Measurements from ENCODE around the gene ZNF536. TPM values are rescaled to one million over a fixed set of nuclear protein-coding genes. Genes with fewer than 3 reads are reported as not detected.
"Not testable (repeated sequence)": the region's sequence is repeated elsewhere in the genome, so short reads cannot be mapped to it uniquely, and the experiment has no call there.

Gene ZNF536
- total RNA-seq, 1 experiment from 2014 or later: 0.41 TPM

DNA sequence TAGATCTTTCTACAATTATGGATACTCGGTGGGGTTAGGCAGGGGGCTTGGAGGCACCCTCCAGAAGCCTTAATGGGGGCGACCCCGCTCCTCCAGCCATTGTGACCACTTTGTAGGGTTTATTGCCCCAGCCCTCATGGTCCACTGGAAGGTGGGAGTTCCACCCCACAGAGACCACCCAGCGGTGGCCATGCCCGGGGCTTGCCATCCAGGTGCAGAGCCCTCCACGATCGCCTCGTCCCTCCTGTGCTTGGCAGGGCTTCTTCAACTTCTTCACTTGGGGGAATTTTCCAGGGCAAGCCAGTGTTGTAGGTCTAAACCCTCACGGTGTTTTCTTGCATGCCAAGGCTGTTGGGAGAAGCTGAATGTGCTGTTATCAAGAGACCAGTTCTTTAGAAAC, 16.1 kb downstream of the ZNF536 start:
- no peak for DNase-seq (ENCODE audit: low spot score)

GRCh38 chr19:30388819-30389218, 16.6 kb downstream of the ZNF536 start:
- no peak for DNase-seq (ENCODE audit: low spot score)

DNA sequence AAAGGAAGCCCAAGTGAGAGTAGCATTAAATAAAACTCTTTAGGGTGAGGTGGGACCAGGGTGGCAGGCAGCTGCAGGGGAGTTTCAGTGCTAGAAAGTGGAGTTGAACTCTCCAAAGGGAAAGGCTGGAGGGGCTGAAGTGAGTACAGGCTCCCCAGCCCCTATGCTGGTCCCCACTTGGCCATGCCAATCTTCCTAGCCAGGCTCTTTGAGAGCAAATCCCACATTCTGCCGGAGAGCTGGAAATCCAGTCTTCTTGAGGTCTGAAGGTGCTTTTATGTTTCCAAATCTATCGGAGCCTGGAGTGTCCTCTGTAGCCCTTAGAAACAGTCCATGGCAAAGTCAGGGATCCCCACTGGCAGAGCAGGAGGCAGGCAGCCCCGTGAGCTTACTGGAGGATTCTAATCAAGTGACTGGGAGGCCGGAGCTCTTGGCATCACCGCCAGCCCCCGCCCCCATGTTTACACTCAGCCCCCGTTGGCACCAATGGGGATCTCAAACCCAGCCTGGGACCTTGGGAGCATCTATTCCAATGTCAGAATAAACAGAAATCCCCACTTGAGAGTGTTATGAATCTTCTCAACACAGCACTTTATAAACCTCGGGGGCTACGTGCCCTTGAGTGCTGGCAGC, 18.3 kb downstream of the ZNF536 start:
- no peak for DNase-seq (ENCODE audit: low spot score)

GRCh38 chr19:30391052-30391451, 18.9 kb downstream of the ZNF536 start:
- DNase-seq (ENCODE audit: low spot score): no peak

DNA sequence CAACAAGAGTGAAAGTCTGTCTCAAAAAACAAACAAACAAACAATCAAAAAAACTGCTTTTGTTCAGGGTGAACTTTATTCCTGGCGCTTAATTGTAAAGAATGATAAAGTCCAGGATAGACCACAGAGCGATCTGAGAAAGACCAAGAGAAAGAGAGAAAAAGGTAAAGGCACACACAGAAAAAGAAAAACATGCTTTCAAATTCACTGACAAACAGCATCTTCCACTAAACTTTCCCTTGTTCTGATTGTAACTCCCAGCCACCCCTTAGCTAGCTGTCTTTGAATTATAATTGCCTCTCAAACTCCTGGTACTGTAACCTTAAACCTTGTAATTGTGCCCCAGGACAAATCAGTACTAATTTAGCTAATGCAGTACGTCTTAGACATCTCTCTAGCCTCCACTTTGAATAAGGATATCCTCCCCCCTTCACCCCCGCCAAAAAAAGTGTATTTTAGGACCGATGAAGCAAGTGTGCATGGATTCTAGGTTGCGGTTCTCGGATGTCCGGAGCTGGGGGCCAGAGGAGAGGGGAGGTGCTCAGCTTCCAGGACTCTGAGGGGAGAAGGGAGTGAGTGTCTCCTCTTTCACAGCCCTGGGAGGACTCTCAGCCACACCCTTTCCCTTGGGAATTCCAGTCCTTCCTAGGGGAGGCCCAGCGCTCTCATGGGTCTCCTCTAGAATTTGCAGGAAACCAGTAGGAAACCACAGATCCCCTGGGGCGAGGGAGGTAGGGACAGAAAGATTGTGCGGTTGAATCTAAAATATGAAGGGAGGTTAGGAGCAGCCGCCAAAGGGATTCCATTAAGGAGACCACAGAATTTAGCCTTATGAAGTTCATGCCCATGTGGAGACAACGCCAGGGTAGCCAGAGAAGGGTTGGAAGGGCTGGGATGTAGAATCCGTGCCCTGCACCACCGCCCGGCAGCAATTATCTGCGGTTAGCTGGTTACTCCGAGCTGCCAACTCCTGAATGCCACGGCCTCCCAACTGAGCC, 19.7 kb downstream of the ZNF536 start:
- peak; percentile 97 for DNase-seq (ENCODE audit: low spot score)

- DNase-seq (ENCODE audit: low spot score): peak; percentile 62
Observed at GRCh38 chr19:30393046-30393445, 20.9 kb downstream of the ZNF536 start.

GRCh38 chr19:30393729-30394480, 21.7 kb downstream of the ZNF536 start:
- DNase-seq (ENCODE audit: low spot score): no peak

DNA sequence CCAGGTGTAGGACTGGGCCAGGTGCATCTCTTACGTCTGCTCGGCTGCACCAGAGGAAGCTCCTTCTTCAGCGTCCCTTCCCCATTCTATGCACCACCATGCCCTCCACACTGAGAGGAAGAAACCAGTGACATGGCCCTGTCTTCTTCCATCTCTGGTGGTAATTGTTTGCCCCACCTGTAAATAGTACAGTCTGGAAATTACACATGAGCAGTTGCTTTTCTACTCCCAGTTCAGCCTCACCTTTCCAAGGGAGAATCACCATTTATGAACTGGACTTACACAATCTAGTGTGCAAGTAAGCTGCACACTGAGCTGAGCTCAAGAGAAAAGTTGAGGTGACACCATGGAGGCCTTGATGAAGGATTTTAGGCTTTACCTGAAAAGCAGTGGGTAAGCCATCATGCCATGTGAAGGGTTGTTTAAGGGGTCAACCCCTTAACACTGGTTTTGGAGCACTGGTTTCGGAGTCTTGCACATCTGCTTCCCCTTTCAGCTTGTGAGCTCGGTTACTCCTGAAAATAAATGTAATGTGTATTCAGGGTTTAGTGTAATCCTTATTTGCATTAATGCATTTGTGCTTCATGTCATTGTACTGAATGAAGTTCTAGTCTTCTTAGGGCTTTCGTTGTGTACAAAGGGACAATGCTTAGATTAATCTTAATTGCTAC, 22.4 kb downstream of the ZNF536 start:
- no peak for DNase-seq (ENCODE audit: low spot score)

- DNase-seq (ENCODE audit: low spot score): no peak
Observed at GRCh38 chr19:30395283-30395682, 23.1 kb downstream of the ZNF536 start.

GRCh38 chr19:30398539-30398938, 26.4 kb downstream of the ZNF536 start:
- not testable (repeated sequence) for DNase-seq (ENCODE audit: low spot score)

- no peak for DNase-seq (ENCODE audit: low spot score)
Observed at GRCh38 chr19:30401956-30402355, 29.8 kb downstream of the ZNF536 start.

DNA sequence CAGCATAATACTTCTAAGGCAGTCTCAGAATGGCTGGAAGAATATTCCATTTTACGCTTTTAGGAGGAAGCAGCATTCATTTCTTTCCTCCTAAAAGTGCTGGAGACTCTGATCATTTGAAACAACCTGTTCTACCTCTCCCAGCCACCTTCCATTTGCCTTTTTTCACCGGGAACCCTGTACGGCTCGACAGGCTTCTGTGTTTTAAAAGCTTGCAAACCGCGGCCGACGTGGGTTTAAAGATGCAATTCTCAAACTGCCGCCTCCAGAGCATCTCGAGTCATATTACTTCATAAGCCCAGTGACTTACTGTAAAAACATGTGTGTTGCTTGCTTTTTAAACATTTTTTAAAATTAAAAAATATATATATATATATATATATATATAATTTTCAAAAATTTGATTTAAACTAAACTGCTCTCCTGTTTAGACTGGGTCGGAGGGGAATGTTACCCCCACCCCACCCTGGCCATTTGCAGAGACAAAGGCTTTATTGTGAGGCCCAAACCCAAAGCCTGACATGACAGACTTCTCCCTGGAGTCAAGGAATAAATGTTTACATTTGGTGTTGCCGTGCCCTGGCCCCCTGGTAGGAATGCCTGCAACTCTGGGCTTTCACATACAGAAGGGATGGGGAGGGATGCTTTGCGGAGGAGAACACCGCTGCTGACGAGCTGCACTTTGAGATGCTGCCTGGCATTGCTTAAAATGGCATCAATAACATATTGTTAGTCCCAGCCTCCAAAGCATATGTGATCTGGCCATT, 30.4 kb downstream of the ZNF536 start:
- DNase-seq (ENCODE audit: low spot score): no peak

- no peak for DNase-seq (ENCODE audit: low spot score)
Observed at GRCh38 chr19:30403203-30403985, 31.2 kb downstream of the ZNF536 start.

DNA sequence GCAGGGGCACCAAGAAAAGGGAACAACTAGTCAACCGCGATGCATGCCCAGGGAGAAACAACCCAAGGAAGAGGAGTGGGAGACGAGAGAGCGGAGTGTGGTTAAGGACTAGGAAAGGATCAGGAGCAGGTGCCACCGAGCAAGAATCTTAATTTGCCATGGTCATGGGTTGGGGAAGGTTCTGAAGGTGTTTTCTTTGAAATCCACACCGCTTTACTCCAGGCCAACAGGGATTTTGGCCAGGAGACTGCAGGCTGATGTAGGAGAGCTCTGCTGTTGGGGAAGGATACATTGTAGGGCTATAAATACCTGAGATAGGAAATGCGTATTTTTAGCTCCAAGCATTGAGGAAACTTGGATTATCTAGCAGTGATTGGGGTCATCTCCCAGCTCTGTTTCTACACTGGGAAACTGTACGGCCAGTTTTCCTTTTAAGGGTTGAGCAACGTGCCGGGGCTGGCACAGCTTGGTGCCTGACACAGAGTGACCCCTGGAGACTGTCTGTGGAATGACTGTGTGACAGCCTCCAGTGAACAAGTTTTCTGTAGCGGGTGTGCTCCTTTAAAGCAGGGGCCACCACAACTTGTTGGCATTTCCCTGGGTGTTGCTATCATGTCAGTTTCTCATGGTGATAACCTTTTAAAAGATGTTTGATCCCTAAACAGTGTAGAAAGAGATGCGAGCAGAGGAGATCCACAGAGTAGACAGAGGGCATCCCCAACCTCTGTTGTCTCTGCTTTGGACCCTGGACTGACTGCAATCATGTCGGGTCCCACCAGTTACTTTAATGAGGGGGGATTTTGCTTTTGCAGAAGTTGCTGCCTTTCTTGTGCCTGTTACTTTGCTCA, 34.3 kb downstream of the ZNF536 start:
- peak; percentile 41 for DNase-seq (ENCODE audit: low spot score)

GRCh38 chr19:30407068-30407709, 35.0 kb downstream of the ZNF536 start:
- no peak for DNase-seq (ENCODE audit: low spot score)

DNA sequence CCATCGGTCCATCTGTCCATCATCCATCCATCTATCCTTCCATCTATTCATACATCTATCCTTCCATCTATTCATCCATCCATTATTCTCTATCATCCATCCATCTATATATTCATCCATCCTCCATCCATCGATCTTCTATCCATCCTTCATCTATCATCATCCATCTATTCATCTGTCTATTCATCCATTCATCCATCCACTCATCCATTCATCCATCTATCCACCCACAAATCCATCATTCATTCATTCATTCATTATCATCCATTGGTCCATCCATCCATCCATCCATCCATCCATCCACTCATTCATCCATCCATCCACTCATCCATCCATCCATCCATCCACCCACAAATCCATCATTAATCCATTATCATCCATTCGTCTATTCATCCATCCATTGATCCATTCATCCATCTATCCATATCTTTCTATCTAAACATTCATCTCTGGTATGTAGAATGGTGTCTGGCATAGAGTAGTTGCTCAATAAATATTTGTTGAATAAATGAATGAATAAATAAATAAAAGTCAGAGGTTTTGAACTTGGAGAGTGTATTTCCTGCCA, 36.6 kb downstream of the ZNF536 start:
- no peak for DNase-seq (ENCODE audit: low spot score)

DNA sequence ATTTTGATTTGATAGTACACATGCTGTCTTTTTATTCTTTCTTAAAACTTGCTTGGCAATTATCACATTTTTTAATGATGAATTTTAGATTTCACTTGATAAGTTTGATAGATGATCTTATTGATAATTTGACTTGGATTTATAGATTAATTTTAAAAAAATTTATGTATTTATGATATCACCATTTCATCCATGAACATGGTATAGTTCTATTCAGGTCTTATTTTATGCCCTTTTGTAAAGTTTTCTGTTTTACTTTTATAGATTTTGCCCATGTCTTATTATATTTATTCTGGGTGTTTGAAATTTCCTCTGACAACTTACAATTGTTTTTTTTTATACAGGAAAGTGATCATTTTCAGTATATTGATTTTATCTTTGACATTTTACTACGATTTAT, 39.5 kb downstream of the ZNF536 start:
- DNase-seq (ENCODE audit: low spot score): no peak

DNA sequence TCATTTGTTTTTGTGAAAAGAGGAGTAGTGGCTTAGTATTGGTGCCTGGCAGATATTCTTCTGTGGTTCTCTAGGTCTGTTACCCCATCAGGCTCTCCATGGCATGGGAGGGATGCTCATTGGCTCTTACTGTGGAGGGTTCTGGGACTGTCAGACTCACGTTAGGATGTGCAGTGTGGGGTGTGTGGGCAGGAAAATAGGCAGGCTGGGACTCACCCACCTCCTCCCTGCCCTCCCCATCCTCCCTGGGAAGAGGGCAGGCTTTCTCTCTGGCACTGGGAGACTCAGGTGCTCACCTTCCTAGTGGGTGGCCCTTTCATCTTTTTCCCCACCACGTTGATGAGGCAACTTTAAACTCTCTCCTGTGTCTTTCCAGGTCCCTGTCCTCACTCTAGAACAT, 44.2 kb downstream of the ZNF536 start:
- DNase-seq (ENCODE audit: low spot score): no peak
